Stomach smooth muscle (tissue), 2 donors: ENCODE data around the gene USP3.

Experiments
- H3K27ac ChIP-seq: one replicate; pipeline ENCODE4 v1.7.0; 2013; ENCODE audit warnings: mild to moderate bottlenecking, low read length, inconsistent platforms
- H3K27me3 ChIP-seq, 2 donors: one replicate each; pipeline ENCODE4 v1.7.0; 2013; ENCODE audit warnings: low read length in 2 of 2; ENCODE audit not compliant: insufficient read depth in 2 of 2, control insufficient read depth in 1 of 2
- H3K36me3 ChIP-seq, 2 donors: one replicate each; pipeline ENCODE4 v1.7.0; 2013; ENCODE audit warnings: low read length in 2 of 2; ENCODE audit not compliant: control insufficient read depth in 2 of 2, insufficient read depth in 2 of 2
- H3K4me1 ChIP-seq: one replicate; pipeline ENCODE4 v1.7.0; 2013; ENCODE audit warnings: low read length; ENCODE audit not compliant: control insufficient read depth, insufficient read depth
- H3K4me3 ChIP-seq, 2 donors: one replicate each; pipeline ENCODE4 v1.7.0; 2013; ENCODE audit warnings: low read length in 2 of 2
- H3K9ac ChIP-seq, 2 donors: one replicate each; pipeline ENCODE4 v1.7.0; 2013; ENCODE audit warnings: low read length in 2 of 2, mild to moderate bottlenecking in 1 of 2
- H3K9me3 ChIP-seq, 2 donors: one replicate each; pipeline ENCODE4 v1.7.0; 2013; ENCODE audit warnings: low read length in 2 of 2; ENCODE audit not compliant: control insufficient read depth in 2 of 2
- donor health status: healthy.
- donor health status: Pancreatic carcinoma.

The USP3 gene

GRCh38 chr15:63465104-63465503 is 39.3 kb upstream of the USP3 start:
- no peaks in the 10 kb centered on the region for H3K27me3 ChIP-seq
- H3K27ac ChIP-seq = no peak overlapping the region
- peaks cover 43% of the 10 kb centered on the region for H3K4me1 ChIP-seq
- H3K4me3 ChIP-seq = no peak overlapping the region
- no peaks in the 10 kb centered on the region for H3K9me3 ChIP-seq
- H3K36me3 ChIP-seq = no peaks in the 10 kb centered on the region
- no peak overlapping the region for H3K9ac ChIP-seq

GRCh38 chr15:63466378-63467192 is 37.8 kb upstream of the USP3 start:
- no peaks in the 10 kb centered on the region for H3K36me3 ChIP-seq
- H3K9me3 ChIP-seq = no peaks in the 10 kb centered on the region
- no peak overlapping the region for H3K9ac ChIP-seq
- H3K4me3 ChIP-seq = peak overlapping the region in 1 of 2 donors; percentile 47
- peak overlapping the region; percentile 24 for H3K27ac ChIP-seq
- peaks cover 35% of the 10 kb centered on the region for H3K4me1 ChIP-seq
- H3K27me3 ChIP-seq = no peaks in the 10 kb centered on the region

- no peaks in the 10 kb centered on the region for H3K27me3 ChIP-seq
- no peaks in the 10 kb centered on the region for H3K9me3 ChIP-seq
- H3K4me1 ChIP-seq = peaks cover 26% of the 10 kb centered on the region
- no peaks in the 10 kb centered on the region for H3K36me3 ChIP-seq
- no peak overlapping the region for H3K4me3 ChIP-seq
- H3K27ac ChIP-seq = no peak overlapping the region
- H3K9ac ChIP-seq = no peak overlapping the region
Observed at GRCh38 chr15:63469190-63469589, 35.2 kb upstream of the USP3 start.

GRCh38 chr15:63469984-63470383 is 34.4 kb upstream of the USP3 start:
- Histone ChIP-seq H3K27ac (no peak overlapping the region), H3K27me3 (no peaks in the 10 kb centered on the region), H3K4me3 (no peak overlapping the region), H3K9ac (no peak overlapping the region), H3K9me3 (no peaks in the 10 kb centered on the region), H3K36me3 (no peaks in the 10 kb centered on the region), H3K4me1 (peaks cover 25% of the 10 kb centered on the region)

GRCh38 chr15:63473007-63473748 is 31.2 kb upstream of the USP3 start:
- H3K9ac ChIP-seq = no peak overlapping the region
- H3K4me1 ChIP-seq = peaks cover 29% of the 10 kb centered on the region
- H3K36me3 ChIP-seq = no peaks in the 10 kb centered on the region
- H3K4me3 ChIP-seq = no peak overlapping the region
- H3K9me3 ChIP-seq = no peaks in the 10 kb centered on the region
- no peaks in the 10 kb centered on the region for H3K27me3 ChIP-seq
- H3K27ac ChIP-seq = peak overlapping the region; percentile 82

GRCh38 chr15:63473749-63473998 is 30.7 kb upstream of the USP3 start:
- H3K36me3 ChIP-seq = no peaks in the 10 kb centered on the region
- H3K4me3 ChIP-seq = no peak overlapping the region
- peaks cover 29% of the 10 kb centered on the region for H3K4me1 ChIP-seq
- no peaks in the 10 kb centered on the region for H3K9me3 ChIP-seq
- peak overlapping the region; percentile 82 for H3K27ac ChIP-seq
- no peaks in the 10 kb centered on the region for H3K27me3 ChIP-seq
- H3K9ac ChIP-seq = peak overlapping the region in 1 of 2 donors; percentile 13

GRCh38 chr15:63473999-63474809 is 30.2 kb upstream of the USP3 start:
- peak overlapping the region; percentile 82 for H3K27ac ChIP-seq
- peak overlapping the region in 1 of 2 donors; percentile 13 for H3K9ac ChIP-seq
- H3K4me1 ChIP-seq = peaks cover 29% of the 10 kb centered on the region
- no peak overlapping the region for H3K4me3 ChIP-seq
- no peaks in the 10 kb centered on the region for H3K36me3 ChIP-seq
- H3K9me3 ChIP-seq = no peaks in the 10 kb centered on the region
- no peaks in the 10 kb centered on the region for H3K27me3 ChIP-seq

- Histone ChIP-seq H3K9me3 (no peaks in the 10 kb centered on the region), H3K36me3 (no peaks in the 10 kb centered on the region), H3K9ac (no peak overlapping the region), H3K27ac (peak overlapping the region; percentile 82), H3K27me3 (no peaks in the 10 kb centered on the region), H3K4me3 (no peak overlapping the region), H3K4me1 (peaks cover 34% of the 10 kb centered on the region)
Observed at GRCh38 chr15:63474810-63475316, 29.5 kb upstream of the USP3 start.

GRCh38 chr15:63475707-63476106 is 28.7 kb upstream of the USP3 start:
- Histone ChIP-seq H3K9me3 (no peaks in the 10 kb centered on the region), H3K27me3 (no peaks in the 10 kb centered on the region), H3K4me3 (no peak overlapping the region), H3K9ac (no peak overlapping the region), H3K36me3 (no peaks in the 10 kb centered on the region), H3K4me1 (peaks cover 34% of the 10 kb centered on the region), H3K27ac (peak overlapping the region; percentile 37)

- H3K4me3 ChIP-seq = no peak overlapping the region
- peak overlapping the region; percentile 37 for H3K27ac ChIP-seq
- no peak overlapping the region for H3K9ac ChIP-seq
- no peaks in the 10 kb centered on the region for H3K27me3 ChIP-seq
- no peaks in the 10 kb centered on the region for H3K36me3 ChIP-seq
- H3K4me1 ChIP-seq = peaks cover 34% of the 10 kb centered on the region
- no peaks in the 10 kb centered on the region for H3K9me3 ChIP-seq
Observed at GRCh38 chr15:63476229-63476632, 28.2 kb upstream of the USP3 start.
